HG02642 (cell line): Measurements from ENCODE around the gene SRGAP2B.
"Not testable (repeated sequence)": the region's sequence is repeated elsewhere in the genome, so short reads cannot be mapped to it uniquely, and the experiment has no call there.

Experiments used
- ATAC-seq: cut with Tn5 transposase; IDR thresholded peaks from one replicate; pipeline ENCODE4 v1.9.1; 2021; ENCODE audit warnings: mild to moderate bottlenecking; ENCODE audit not compliant: unreplicated experiment, poor library complexity

The SRGAP2B gene

DNA sequence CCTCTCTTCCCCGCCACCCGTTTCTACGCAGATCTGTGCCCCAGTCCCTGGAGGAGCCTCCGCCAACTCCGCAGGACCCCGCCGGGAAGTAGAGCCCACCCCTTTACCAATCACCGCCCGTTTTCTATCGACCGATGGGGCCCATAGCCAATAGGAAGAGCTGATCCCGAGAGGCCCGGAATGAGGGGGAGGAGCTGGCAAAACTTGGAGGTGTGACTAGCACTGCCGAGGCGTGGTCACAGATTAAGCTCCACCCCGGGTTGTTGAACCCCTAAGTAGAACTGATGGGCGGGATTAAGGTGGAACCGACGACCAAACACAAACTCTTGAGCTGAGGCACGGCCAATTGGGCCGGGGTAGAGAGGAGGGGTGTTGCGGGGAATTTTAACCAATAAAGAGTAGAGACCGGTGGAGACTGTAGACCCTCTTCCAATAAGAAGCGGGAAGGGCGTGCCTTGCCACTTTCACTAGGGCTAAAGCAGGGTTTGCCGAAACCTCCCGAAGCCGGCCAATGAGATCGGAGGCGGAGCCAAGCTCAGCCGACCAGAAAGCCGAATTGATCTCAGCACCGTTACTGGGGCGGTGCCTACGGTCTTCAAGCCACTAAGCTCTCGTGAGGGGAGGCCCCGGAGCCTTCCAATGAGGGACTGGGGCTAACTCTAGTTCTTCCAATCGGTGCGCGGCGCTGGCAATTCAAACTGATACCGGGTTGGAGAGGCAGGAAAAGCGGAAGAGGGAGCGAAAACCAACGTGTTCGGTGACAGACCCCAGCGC lies at the start of gene SRGAP2B, which contains the start of gene FAM72D:
Gene SRGAP2B (minus strand): TSS at position 45 of the 774 bp plus-strand sequence. CDS start 2,427 bp downstream, outside the sequence.
Gene FAM72D (plus strand): TSS at position 691 of the 774 bp plus-strand sequence. CDS start 874 bp downstream, outside the sequence.
- peak; percentile 86 for ATAC-seq

DNA sequence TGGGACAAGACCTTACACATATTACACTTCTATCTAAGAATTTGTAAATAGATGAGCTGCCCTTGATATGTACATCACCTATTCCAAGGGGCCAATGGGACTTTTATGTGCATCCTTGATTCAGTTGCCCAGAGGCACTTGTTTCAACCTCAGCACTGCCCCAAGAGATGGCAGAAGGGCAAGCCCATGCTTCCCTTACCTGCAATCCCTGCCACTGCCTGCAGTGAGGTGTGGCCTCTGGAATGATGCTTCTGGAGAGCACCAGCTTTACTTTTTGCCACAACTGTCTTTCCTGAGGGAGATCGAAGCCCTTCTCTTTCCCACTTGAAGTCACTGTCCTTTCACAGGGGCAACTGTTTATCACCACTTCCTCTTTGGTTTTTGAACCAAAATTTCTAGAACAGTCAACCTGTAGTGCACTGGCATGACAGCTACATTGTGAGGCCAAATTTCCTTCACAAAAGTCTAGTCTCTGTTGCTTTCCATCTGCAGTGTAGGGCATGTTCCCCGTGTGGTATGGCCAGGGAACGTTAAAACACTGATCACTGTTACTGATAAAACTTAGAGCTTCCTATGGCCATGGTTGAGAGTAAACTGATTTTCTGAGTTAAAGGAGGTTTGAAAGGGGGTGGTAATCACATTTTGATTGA lies 49.3 kb upstream of the SRGAP2B start:
- ATAC-seq: not testable (repeated sequence)

DNA sequence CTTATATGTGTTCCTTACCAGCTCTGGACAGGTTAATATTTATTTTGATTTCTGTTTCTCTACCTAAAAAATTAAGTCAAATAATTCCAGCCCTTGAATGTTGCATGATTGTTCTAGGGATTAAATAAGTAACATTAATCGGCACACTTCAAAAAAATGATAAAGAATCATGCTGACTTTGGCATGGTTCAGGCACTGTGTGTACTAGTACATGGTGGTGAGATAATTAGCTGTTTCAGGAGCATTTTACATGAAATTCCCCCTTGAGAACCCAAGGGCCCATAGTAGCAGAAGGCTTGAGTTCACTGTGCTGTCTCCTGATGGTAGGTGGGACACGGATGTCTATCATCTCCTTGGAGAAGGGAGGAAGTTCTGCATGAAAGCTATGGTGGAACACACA lies 45.4 kb upstream of the SRGAP2B start:
- ATAC-seq: not testable (repeated sequence)

DNA sequence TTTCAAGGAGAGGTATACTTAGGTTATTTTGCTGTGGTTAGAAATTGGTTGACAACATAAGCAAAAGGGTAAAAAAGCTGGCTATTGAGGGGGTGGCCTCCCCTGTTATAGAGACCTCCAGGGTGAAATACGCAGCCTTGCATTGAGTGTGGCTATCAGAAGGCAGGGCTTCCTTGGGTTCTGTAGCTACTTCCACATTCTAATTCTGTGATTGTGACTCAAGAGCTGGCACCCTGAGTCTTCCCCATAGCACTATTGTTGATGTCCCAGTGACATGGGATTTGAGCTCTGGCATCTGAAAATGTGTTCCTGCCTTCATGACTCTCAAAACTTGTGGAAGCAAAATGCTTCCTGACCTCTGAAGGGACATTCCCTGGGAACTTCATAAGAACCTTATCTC lies 39.3 kb upstream of the SRGAP2B start:
- ATAC-seq: not testable (repeated sequence)

DNA sequence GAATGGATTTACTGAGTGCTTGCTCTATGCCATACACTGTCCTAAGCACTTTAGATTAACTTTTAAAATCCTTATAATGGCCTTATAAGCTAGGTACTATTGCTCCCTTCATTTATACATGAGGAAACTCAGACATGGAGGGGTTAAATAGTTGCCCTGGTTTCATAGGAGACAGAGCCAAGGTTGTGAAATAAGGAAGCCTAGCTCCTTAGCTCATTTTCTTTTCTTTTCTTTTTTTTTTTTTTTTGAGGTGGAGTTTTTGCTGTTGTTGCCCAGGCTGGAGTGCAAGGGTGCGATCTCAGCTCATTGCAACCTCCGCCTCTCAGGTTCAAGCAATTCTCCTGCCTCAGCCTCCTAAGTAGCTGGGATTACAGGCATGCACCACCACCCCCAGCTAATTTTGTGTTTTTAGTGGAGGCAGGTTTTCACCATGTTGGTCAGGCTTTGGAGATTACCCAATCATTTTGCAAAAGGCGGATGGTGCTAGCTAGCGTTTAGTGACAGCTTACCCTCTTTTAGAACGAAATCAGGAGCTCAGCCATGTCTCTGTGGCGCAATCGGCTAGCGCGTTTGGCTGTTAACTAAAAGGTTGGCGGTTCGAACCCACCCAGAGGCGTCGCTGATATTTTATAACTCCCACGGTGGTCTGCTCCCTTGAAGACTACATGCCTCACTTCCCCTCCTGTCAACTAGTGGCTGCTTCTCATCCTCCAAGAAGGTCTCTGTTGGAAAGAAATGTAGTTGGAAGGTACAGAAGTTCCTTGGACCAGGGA lies 33.8 kb upstream of the SRGAP2B start:
- not testable (repeated sequence) for ATAC-seq

DNA sequence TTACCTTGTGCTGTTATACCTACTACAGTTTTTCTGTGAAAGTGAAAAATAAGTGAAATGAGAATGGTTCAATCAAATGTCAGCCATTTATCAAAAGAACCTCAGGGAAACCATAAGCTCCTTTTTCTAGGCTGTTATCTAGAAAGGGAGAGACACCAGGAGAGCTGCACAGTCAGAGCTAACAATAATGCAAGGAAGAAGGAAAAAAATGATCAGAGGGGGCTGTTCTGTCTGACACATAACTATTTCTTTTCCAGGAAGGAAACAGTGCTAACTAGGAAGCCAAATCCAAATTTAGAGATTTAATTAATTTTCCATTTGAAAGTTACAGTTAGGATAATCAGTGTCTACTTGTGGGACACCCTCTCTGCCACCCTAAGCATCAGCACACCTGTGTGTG lies 32.0 kb upstream of the SRGAP2B start:
- not testable (repeated sequence) for ATAC-seq

DNA sequence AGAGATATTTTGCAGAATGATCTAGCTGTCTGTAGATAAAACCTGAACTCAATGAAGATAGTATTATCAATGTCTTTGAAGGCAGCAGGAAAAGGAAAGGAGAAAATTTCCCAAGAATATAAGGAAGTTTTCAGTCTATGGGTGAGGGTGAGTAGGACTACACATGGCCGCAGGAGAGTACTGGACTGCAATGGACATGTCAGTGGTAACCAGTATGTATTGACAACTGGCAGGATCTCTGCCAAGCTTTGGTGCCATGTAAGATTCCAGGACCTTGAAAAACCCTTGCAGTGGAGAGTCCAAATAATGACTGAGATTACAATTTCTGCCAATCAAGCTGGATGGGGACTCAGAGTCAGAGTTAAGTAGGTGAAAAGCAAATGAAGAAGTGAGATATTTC lies 30.0 kb upstream of the SRGAP2B start:
- ATAC-seq: not testable (repeated sequence)

DNA sequence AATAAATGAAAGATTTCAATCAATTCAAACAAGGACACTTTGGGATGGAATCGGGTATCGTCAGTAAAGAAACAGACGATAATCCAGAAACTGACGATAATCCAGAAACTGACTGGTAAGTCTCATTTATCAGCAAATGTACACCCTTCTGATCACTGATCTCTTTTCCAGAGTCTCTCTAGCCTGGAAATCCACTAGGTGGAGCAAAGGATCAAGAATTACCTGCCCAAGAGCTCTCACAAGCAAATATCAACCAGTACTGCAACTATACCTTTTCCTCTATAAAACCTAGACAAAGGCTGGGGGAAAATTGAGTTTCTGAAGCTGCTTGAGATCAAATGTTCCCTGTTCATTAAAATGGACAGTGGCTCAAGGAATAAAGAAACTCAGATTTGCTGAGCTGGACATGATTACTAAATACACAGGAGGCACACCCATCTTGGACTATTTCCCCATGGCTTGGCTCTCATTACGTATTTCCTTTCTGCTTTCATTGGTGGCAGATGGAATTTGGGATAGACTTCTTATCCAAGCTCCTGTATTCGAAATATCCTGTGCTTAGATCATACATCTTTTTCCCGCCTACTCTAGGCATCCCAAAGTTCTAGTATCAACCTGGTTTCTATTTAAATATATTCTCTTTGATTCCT lies 29.0 kb upstream of the SRGAP2B start:
- not testable (repeated sequence) for ATAC-seq

DNA sequence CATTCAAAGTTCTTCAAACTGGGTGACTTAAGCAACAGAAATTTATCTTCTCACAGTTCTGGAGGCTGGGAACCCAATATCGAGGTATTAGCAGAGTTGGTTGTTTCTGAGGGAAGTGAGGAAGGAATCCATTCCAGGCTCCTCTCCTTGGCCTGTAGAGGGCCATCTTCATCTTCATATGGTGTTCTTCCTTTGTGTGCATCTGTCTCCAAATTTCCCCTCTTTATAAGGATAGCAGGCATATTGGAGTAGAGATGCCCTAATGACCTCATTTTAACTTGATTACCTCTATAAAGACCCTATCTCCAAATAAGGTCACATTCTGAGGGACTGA lies 27.9 kb upstream of the SRGAP2B start:
- ATAC-seq: not testable (repeated sequence)

DNA sequence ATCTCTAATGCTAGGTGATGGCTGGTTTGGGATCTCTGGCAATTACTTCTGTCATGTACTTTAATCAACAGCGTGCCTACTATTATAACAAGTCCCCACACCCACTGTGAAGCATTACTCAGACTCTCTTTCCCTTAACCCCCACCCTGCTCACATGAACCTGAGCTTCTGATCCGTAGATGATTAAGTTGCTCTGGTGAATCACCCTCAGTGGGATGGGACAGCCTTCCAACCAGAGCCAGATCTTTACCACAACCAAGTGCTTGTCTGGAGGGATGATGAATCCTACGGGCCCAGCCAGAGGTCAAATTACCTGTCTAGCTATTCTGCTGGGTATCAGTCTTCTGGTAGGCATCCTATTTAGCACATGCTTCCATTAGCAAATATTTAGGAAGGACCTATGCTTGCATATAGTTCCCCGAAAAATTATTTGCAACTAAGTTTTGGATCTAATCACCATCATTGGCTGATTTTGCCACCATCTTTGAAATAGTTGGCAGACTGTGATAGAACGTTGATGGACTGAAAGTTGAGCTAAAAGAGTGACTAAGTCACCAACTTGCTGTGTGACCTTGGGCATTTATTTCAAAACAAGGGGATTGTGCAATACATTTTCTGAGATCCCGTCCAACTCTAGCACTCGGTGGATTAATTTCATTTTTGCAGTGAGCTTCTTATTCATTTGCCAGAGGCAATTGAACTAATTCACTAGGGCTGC lies 27.4 kb upstream of the SRGAP2B start:
- not testable (repeated sequence) for ATAC-seq

DNA sequence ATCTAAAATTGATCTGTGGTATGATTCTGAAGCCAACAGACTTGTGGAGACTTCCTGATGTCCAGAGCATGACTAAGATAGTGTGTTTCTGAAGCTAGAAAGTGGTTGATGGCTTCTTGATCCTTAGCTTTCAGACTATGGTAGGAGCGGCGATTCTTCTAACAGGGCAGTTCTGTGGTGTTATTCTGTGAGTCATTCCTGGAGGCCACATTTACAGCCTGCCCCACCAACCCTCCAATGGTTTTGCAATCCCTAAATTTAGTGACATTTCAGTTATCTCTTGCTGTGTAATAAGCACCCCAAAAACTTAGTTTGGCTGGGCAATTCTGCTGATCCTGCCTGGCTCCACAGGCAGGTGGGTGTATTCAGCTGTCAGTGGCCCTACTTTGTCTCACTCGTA lies 24.7 kb upstream of the SRGAP2B start:
- not testable (repeated sequence) for ATAC-seq

DNA sequence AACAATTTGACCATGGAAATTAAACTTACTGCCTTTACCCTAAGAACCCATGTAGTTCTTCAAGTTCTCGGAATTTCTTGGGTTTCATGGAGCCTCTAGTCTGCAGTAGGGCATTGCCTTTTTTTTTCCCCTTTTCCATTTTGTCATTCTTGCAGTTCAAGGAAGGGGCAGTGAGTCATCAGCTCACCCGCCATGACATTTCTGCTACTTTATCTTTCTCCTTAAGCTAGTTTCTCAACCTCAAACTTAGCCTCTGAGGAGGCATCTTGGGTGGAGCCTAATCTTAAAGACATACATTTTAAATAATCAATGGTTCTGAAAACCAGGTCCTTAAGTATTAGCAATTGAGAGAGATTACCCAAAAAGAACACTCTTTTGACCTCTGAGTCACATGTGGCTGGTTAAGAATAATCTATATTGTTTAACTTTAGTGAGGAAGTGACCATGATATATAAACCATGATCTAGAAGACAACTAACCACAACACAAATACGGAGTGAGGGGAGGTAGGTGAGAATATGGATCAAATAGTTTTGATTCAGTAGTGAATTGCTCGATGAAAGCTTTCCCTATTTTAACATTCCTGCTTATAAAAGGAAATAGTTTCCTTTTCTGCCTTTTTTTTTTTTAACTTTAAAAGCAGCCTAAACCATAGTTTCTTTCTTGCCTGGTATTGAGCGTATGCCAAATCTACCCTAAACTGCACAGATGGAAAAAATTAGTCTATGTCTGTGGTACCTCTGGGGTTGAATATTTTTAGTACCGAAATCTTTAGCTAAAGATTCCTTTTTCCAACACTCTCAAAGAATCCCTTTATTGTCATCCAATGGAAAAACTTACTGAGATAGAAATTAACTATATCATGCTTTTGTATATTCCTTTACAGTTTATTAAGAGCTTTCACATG lies 20.7 kb upstream of the SRGAP2B start:
- not testable (repeated sequence) for ATAC-seq

DNA sequence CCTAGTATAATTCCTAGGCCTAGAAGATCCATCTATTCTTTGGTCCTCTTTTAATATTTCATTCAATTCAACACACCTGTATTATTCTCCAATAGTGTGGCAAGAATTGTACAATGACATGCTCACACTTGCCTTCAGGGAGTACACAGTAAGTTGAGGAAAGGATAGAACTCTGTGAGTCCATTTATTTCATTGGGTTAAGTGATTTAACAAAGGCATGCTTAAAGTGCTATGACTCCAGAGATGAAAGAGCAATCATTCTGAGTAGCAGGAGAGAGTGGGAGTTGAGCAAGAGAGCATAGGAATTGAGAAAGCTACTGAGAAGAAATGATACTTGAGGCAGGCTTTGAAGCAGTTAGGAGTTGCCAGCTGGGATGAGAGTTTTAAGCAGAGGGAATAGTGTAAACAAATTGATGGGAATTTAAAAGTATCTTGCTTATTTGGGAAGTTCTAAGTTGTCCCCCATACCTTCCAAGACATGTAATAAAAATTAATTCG lies 19.5 kb upstream of the SRGAP2B start:
- not testable (repeated sequence) for ATAC-seq

DNA sequence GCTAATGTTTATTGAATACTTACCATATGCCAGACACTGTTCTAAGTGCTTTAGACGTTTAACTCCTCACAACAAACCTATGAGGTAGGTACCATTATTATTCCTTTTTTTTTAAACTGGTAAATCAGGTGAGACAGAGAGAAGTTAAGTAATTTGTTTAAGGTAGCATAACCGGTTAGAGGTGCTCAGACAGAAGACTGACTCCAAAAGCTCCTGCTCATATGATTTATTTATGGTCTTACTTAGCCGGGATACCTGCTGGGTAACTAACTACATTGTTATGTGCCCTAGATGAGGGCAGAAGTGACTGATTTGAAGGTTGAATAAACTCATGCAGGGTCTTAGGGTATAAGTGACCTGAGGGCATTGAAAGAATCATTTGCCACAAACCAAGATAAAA lies 17.6 kb upstream of the SRGAP2B start:
- ATAC-seq: not testable (repeated sequence)

DNA sequence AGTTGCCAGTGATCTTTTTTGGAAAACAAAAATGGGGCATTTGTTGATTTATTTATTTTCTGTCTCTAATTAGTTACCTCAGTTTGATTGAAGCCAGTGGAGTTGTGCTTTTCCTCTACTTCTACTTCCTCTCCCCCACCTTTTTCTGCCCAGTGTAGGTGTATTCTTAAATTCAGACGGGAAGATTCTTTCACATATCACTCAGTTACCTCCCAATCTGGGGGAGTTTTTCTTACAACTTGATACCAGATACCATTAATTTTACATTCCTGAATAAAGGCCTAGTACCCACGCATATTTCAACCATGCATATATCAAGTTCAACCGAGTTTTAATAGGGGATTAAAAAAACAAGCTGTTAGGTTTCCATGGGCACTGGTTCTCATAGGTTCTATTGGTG lies 16.5 kb upstream of the SRGAP2B start:
- not testable (repeated sequence) for ATAC-seq

DNA sequence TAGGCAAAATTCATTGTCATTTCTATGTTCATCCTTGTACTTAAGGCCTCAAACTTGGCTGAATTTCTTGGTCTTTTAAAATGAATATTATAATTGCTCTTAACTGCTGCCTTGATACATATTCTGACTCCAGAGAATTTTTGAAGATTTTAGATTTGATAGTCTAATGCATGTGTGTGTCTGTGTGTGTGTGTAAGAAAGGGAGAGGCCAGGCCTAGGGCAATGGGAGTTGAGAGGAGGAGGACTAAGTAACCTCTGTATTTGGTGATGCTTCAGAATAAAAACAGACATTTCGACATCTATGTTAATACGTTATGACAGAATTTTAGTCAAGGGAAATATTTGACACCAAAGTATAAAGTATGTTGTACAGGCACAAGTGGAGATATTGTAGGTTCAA lies 8.2 kb upstream of the SRGAP2B start:
- not testable (repeated sequence) for ATAC-seq

DNA sequence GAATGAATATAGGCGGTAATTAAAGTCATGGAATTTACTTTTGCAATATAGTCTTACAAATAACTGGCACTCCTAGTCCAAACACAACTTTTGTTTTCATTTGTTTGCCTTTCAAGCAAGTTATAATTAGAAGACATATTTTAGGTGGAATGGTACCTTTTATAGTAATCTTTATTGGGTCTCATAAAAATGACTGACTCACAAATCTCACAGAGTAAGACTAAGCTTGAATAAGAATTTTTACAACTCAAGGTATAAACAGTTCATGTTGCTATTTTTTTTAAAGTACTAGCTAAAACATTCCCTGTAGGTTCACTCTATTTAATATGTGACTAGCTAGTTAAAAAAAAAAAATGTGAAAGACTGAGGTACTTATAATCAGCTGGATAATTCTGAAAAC lies 6.6 kb upstream of the SRGAP2B start:
- ATAC-seq: not testable (repeated sequence)

DNA sequence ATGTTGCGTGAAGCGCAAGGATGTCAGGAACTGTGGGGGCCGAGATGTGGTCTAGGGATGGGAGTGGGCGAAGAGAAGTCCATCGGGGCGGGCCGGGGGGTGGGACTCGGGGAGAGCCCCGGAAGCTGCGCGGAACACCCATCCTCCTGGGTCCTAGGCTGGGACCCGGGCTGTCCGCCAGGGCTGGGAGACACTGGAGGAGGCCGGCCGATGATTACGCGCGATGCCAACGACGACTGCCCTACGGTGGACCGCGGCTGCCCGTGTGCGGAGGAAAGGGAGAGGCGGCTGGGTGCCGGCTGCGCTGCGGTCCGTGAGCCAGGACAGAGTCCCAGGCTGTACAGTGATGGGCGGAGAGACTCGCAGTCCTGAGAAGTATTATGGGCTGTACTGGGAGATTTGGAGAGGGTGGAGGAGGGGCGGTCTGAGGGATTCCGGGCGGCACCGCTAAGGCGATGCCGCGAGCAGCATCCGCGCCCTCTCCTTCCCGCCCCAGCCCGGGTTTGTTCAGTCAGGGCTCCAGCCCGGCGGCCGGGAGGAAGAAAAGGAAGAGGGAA lies 395 bp downstream of the SRGAP2B start:
- ATAC-seq: peak; percentile 12
